Right atrium auricular region (tissue), 2 donors: ENCODE results near the gene KAZN. TPM values are rescaled to one million over a fixed set of nuclear protein-coding genes. Genes with fewer than 3 reads are reported as not detected.

ENCODE experiments used
- DNase-seq: peaks from one replicate; pipeline ENCODE4 v3.0.0-alpha.2; 2019; ENCODE audit warnings: low spot score
- H3K27ac ChIP-seq, 2 donors: fragments of 200-600 bp; sonication (generic); 1 replicate in 1 of 2; 2 replicates in 1 of 2; pipeline ENCODE4 v1.5.1; 2016 to 2019
- H3K27me3 ChIP-seq, 2 donors: fragments of 200-600 bp; sonication (generic); one replicate each; pipeline versions ENCODE4 v1.5.1 to v1.6.0; 2017 to 2019
- H3K36me3 ChIP-seq: fragments of 200-600 bp; sonication (generic); one replicate; pipeline ENCODE4 v1.5.1; 2016
- H3K4me1 ChIP-seq, 2 donors: fragments of 200-600 bp; sonication (generic); one replicate each; pipeline versions ENCODE4 v1.5.1 to v1.6.0; 2017 to 2019
- H3K4me3 ChIP-seq, 2 donors: fragments of 200-600 bp; sonication (generic); 1 replicate in 1 of 2; 2 replicates in 1 of 2; pipeline ENCODE4 v1.5.1; 2017 to 2019; ENCODE audit warnings: mild to moderate bottlenecking in 1 of 2, moderate library complexity in 1 of 2
- H3K9me3 ChIP-seq, 2 donors: fragments of 200-600 bp; sonication (generic); one replicate each; pipeline ENCODE4 v1.5.1; 2019
- total RNA-seq, 2 donors: library from RNA; depleted of rRNA; stranded (reverse); fragments of >200 nt; gene quantifications; one replicate each; pipeline ENCODE4 v1.1.0, GENCODE V29; 2016
- TF ChIP-seq, protein P1 (sequence below), 2 donors: fragments of 200-600 bp; sonication (generic); IDR thresholded peaks; one replicate each; pipeline ENCODE4 v1.5.1; 2019; ENCODE audit warnings: antibody characterized with exemption in 2 of 2

Gene KAZN
- total RNA-seq, 2 donors from 2014 or later: 3.9 to 6.8 TPM

DNA sequence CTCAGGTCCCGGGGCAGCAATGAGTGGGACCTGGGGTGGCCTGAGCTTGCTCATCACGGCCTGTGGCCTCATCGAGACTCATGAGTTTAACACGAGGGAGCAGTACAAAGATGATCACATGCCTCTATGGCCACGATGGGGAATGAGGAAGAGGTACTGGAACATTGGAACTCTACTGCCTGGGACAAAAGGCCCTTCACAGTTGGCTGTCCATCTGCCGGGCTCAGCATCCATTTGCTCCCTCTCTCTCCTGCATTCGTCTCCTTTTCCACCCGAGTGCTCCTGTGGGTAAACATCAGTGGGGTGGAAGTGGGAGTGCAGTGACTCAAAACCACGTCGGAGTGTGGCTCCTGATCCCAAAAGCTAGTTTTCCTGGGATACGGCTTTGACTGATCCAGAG is 124.9 kb downstream of the KAZN start:
- Histone ChIP-seq H3K4me3 (no peak overlapping the region), H3K9me3 (no peaks in the 10 kb centered on the region), H3K27me3 (no peaks in the 10 kb centered on the region), H3K36me3 (no peaks in the 10 kb centered on the region), H3K4me1 (no peaks in the 10 kb centered on the region), H3K27ac (no peak overlapping the region)
- TF ChIP-seq, protein P1, sequence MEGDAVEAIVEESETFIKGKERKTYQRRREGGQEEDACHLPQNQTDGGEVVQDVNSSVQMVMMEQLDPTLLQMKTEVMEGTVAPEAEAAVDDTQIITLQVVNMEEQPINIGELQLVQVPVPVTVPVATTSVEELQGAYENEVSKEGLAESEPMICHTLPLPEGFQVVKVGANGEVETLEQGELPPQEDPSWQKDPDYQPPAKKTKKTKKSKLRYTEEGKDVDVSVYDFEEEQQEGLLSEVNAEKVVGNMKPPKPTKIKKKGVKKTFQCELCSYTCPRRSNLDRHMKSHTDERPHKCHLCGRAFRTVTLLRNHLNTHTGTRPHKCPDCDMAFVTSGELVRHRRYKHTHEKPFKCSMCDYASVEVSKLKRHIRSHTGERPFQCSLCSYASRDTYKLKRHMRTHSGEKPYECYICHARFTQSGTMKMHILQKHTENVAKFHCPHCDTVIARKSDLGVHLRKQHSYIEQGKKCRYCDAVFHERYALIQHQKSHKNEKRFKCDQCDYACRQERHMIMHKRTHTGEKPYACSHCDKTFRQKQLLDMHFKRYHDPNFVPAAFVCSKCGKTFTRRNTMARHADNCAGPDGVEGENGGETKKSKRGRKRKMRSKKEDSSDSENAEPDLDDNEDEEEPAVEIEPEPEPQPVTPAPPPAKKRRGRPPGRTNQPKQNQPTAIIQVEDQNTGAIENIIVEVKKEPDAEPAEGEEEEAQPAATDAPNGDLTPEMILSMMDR (IDR thresholded peaks at IDR 0.05): no peak
- no peak for DNase-seq

DNA sequence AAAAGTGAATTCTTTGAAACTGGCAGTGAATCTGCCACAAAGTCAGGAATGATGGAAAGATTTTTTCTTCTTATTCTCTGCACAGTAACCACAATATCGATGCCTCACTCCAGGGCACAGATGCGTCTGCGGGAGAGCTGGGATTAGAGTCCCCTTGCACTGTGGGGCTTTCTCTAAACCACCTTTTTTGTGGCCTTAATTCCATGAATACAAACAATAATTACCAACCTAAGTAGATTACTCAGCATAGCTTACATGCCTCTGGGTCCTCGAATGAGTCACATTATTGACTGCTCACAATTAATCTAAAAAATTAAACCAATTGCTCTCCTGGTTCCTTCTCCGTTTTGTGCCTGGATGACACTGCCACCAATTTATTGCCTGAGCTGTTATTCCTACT is 125.8 kb downstream of the KAZN start:
- TF ChIP-seq, protein P1 (IDR thresholded peaks at IDR 0.05): no peak
- no peaks in the 10 kb centered on the region for H3K36me3 ChIP-seq

DNA sequence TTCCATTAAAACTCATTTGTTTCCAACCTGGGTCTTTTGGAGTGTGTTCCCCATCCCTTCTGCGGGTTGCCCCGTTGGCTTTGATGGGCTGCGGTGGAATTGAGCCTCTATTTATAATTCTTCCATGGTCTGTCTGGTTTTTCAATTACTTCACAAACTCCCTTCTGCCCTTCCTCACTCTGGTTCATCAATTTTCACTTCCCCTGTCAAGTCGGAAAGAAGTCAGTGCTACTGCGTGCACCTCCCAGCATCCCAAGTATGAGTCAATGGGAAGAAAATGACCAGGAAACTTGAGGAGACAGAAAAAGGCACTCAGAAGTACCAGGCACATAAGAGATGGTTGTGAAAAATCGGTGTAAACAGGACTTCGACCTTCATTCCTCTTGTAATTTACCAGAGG is 126.2 kb downstream of the KAZN start:
- H3K4me1 ChIP-seq: no peaks in the 10 kb centered on the region
- H3K27me3 ChIP-seq: no peaks in the 10 kb centered on the region
- DNase-seq: no peak
- no peaks in the 10 kb centered on the region for H3K9me3 ChIP-seq
- TF ChIP-seq, protein P1 (IDR thresholded peaks at IDR 0.05): no peak
- H3K4me3 ChIP-seq: no peak overlapping the region
- H3K36me3 ChIP-seq: no peaks in the 10 kb centered on the region
- no peak overlapping the region for H3K27ac ChIP-seq

More for the DNA sequence above, 125.8 kb downstream of the KAZN start:
- no peaks in the 10 kb centered on the region for H3K4me1 ChIP-seq
- DNase-seq: no peak
- H3K4me3 ChIP-seq: no peak overlapping the region
- H3K27me3 ChIP-seq: no peaks in the 10 kb centered on the region
- H3K9me3 ChIP-seq: no peaks in the 10 kb centered on the region
- H3K27ac ChIP-seq: no peak overlapping the region

DNA sequence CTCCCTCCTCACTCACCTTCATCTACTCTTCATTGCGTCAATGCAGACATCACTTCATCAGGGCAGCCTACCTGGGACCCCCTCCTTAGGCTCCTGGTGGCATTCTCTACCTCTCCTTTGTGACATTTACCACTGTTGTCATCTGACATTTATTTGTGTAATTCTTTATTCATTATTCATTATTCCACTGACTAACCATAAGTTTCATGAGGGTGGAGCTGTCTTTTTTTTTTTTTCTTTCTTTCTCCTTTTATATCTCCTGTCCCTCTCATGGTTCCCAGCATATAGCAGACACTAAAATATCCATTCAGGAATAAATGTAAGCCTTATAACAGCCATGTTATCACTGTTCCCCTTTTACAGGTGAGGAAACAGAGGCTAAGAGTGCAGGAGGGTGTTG is 126.8 kb downstream of the KAZN start:
- Histone ChIP-seq H3K4me3 (no peak overlapping the region), H3K27me3 (no peaks in the 10 kb centered on the region), H3K4me1 (no peaks in the 10 kb centered on the region), H3K9me3 (no peaks in the 10 kb centered on the region), H3K36me3 (no peaks in the 10 kb centered on the region), H3K27ac (no peak overlapping the region)
- TF ChIP-seq, protein P1 (IDR thresholded peaks at IDR 0.05): no peak
- no peak for DNase-seq

DNA sequence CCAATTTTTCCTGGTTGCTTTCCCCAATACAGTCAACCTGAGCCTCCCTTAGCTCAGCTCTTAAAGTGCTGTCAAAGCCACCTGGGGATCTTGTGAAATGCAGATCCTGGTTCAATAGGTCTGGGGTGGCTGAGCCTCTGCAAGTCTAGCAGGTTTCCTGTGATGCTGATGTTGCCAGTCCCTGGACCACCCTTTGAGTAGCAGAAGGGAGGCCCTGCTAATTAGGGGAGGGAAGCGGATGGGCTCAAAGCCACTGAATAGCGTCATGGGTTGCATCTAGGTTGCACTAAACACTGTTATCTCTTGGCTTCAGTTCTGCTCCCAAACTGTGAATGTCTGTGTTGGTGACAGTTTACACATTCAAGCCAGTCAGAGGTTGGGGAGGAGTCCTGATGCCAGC is 127.2 kb downstream of the KAZN start:
- no peak overlapping the region for H3K4me3 ChIP-seq
- TF ChIP-seq, protein P1 (IDR thresholded peaks at IDR 0.05): no peak
- no peaks in the 10 kb centered on the region for H3K27me3 ChIP-seq
- H3K27ac ChIP-seq: no peak overlapping the region
- no peaks in the 10 kb centered on the region for H3K4me1 ChIP-seq
- H3K9me3 ChIP-seq: no peaks in the 10 kb centered on the region
- no peaks in the 10 kb centered on the region for H3K36me3 ChIP-seq
- DNase-seq: no peak

DNA sequence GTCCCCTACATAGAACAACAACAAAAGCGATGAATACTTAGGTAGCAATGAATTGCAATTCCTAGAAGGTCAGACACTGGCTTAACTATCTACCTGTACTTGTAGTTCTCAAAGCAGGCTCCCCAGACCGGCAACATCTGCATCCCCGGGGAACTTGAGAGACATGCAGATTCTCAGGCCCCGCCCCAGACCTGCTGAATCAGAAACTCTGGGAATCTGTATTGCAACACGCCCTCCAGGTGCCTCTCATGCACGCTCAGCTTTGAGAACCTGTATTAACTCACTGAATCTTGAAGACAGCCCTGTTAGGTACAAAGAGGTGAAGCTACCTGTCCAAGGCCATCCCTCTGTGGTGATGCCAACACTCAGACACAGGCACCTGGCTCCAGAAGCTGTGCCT is 128.1 kb downstream of the KAZN start:
- Histone ChIP-seq H3K27ac (no peak overlapping the region), H3K4me1 (no peaks in the 10 kb centered on the region), H3K4me3 (no peak overlapping the region), H3K36me3 (no peaks in the 10 kb centered on the region), H3K27me3 (no peaks in the 10 kb centered on the region), H3K9me3 (no peaks in the 10 kb centered on the region)
- TF ChIP-seq, protein P1 (IDR thresholded peaks at IDR 0.05): no peak
- DNase-seq: no peak
